ENCODE measurements around the gene FIBCD1. TPM values are rescaled to one million over a fixed set of nuclear protein-coding genes. Genes with fewer than 3 reads are reported as not detected.

FIBCD1 gene
- total RNA-seq, 1 experiment from 2014 or later: 7.1 TPM

- no peak overlapping the region for H2AK5ac ChIP-seq (ENCODE audit: insufficient read length, low read length)
- no peaks in the 10 kb centered on the region for H3K4me1 ChIP-seq (ENCODE audit: insufficient read depth, low read length)
- H3K18ac ChIP-seq (ENCODE audit: insufficient read length, low read depth, low read length): no peak overlapping the region
- H3K27ac Mint-ChIP-seq: no peak overlapping the region; a peak in 1 of 7 replicates
- no peak overlapping the region; a peak in 1 of 5 replicates for H3K4me3 Mint-ChIP-seq
- no peaks in the 10 kb centered on the region for H3K9me3 Mint-ChIP-seq
- no peak for TF ChIP-seq CTCF (conservative IDR thresholded peaks at IDR 0.05)
- H3K36me3 Mint-ChIP-seq (ENCODE audit: insufficient read depth in 1 of 3, low read depth in 3 of 3): no peaks in the 10 kb centered on the region
- peaks cover 16 to 17% of the 10 kb centered on the region in 2 experiments for H3K4me1 Mint-ChIP-seq
- no peak overlapping the region for H4K5ac ChIP-seq (ENCODE audit: insufficient read length, low read depth, low read length)
- H2BK15ac ChIP-seq (ENCODE audit: low read depth, low read length): no peak overlapping the region
- no peaks in the 10 kb centered on the region for H4K20me1 ChIP-seq (ENCODE audit: control insufficient read depth, insufficient read depth, insufficient read length)
- no CpG with 5 or more reads among the region's 14 CpGs for WGBS (ENCODE audit: extremely low coverage, insufficient read length, low lambda C conversion rate)
- H2BK12ac ChIP-seq (ENCODE audit: insufficient read length, low read depth, low read length): no peak overlapping the region
- no peak overlapping the region for H2BK5ac ChIP-seq (ENCODE audit: insufficient read length, low read length)
- H3K23me2 ChIP-seq (ENCODE audit: insufficient read length, low read depth, low read length, poor library complexity, severe bottlenecking): no peaks in the 10 kb centered on the region
- no peaks in the 10 kb centered on the region for H3K27me3 ChIP-seq (ENCODE audit: insufficient read depth, low read length)
- no peak overlapping the region for H3T11ph ChIP-seq (ENCODE audit: low read length)
- no peak for DNase-seq
- H4K91ac ChIP-seq (ENCODE audit: insufficient read length, low read depth, low read length): no peak overlapping the region
- no peak overlapping the region for H3K4ac ChIP-seq (ENCODE audit: low read depth, low read length)
- no peak overlapping the region for H3K23ac ChIP-seq (ENCODE audit: insufficient read length, low read depth, low read length)
- H2BK120ac ChIP-seq (ENCODE audit: low read depth, low read length, poor library complexity, severe bottlenecking): no peak overlapping the region
- no peak overlapping the region for H3K9ac ChIP-seq (ENCODE audit: extremely low read depth, insufficient read length, low read length)
- H3K9me3 ChIP-seq (ENCODE audit: control insufficient read depth, low read depth, low read length): no peaks in the 10 kb centered on the region
- no peaks in the 10 kb centered on the region for H3K79me2 ChIP-seq (ENCODE audit: insufficient read depth, low read length)
- no peak overlapping the region for H4K8ac ChIP-seq (replicated peaks; ENCODE audit: insufficient read length, low read depth, low read length)
- no peak overlapping the region for H3K4me2 ChIP-seq (ENCODE audit: insufficient read depth, insufficient read length, low read length)
- no peak overlapping the region for H2BK20ac ChIP-seq (ENCODE audit: low read depth, low read length, poor library complexity, severe bottlenecking)
- no peak overlapping the region for H3K56ac ChIP-seq (ENCODE audit: insufficient read length, low read depth, low read length)
- H3K27me3 Mint-ChIP-seq (ENCODE audit: low read depth): peaks cover 3% of the 10 kb centered on the region; the same call in 1 of the 2 replicates
- no peak overlapping the region for H3K27ac ChIP-seq (ENCODE audit: insufficient read length, low read depth, low read length)
- no peak overlapping the region for H3K14ac ChIP-seq (ENCODE audit: insufficient read depth, low read length)
- H3K79me1 ChIP-seq (ENCODE audit: insufficient read depth, low read depth, low read length, poor library complexity, severe bottlenecking): no peaks in the 10 kb centered on the region
- H2AFZ ChIP-seq (ENCODE audit: low read length): no peak overlapping the region
Measured at GRCh38 chr9:130927995-130928900, 10.8 kb downstream of the FIBCD1 start.

Data from H9 (cell line).